Suprapubic skin (tissue), 3 donors: Measurements from ENCODE around the gene MICAL2.

Source experiments
- CTCF ChIP-seq, 2 donors: fragments of 200-600 bp in 1 of 2; fragments of 450-650 bp in 1 of 2; sonication (generic) in 1 of 2; IDR thresholded peaks; one replicate each; pipeline ENCODE4 v1.5.1; 2016 to 2019; ENCODE audit warnings: antibody characterized with exemption in 2 of 2, mild to moderate bottlenecking in 1 of 2, moderate library complexity in 1 of 2
- POLR2A ChIP-seq, 2 donors: fragments of 450-650 bp; IDR thresholded peaks; one replicate each; pipeline ENCODE4 v1.6.1; 2017; ENCODE audit warnings: antibody characterized with exemption in 2 of 2, mild to moderate bottlenecking in 2 of 2, moderate library complexity in 2 of 2

GRCh38 chr11:12288931-12289666 is 178.7 kb downstream of the MICAL2 start:
- no peak for TF ChIP-seq CTCF (IDR thresholded peaks at IDR 0.05)
- TF ChIP-seq POLR2A (IDR thresholded peaks at IDR 0.05) = no peak
